Activated T-cell treated with anti-CD3 and anti-CD28 coated beads for 4 hours (primary cell): ENCODE results near the gene TREML2.

Experiments used
- DNase-seq: peaks from one replicate; pipeline ENCODE4 v3.0.0-alpha.2; 2020

TREML2 gene

DNA sequence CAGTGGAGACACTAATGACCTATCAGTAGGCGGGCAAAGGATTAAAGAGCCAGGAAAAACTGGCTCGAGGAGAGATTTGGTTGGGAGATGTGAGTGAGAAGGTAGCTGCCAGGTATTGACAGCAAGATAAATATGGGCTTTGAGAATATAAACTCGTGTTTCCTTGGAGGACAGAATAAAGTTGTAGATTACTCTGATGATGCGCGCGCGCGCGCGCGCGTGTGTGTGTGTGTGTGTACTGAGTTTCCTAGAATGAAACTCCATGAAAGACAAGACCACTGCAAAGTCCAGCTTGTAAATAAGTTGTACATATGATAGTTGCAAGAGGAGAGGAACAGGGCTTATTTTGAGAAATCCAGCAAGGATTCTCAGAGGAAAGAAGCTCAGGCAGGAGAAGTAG is 24.8 kb downstream of the TREML2 start:
- no peak for DNase-seq

- no peak for DNase-seq
Observed at GRCh38 chr6:41175084-41175483, 25.9 kb downstream of the TREML2 start.

DNA sequence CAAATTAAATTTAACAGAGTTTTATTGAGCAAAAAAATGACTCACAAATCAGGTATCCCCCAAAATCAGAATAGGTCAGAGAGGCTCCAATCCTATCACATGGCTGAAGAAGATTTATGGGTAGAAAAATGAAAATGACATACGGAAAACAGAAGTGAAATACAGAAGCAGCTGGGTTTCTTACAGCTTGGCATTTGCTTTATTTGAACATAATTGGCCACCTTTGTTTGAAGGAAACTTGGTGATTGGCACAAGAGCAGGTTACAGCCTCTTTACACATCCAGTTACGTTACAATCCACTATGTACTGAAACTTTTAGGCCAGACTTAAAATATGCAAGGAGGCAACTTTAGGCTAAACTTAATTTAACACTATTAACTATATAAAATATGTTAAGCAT is 26.3 kb downstream of the TREML2 start:
- DNase-seq: no peak

DNA sequence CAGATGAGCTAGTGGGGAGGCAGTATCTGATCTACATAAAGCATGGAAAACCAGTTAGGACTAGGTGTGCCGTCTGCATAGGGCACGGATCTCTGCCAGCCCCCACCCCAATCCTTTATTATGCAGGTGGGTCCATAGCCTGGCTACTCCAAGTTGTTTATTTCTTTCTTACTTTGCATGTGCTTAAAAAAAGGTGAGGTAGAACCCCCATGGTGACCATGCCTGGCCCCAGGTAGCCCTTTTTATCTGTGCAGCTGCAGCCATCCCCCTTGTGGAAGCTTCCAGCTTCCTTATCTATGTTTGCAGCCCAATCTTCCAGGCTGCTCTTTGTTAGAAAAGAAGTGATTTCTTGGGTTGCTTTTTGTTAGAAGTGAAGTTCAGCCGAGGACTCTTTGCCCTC is 29.0 kb downstream of the TREML2 start:
- no peak for DNase-seq

DNA sequence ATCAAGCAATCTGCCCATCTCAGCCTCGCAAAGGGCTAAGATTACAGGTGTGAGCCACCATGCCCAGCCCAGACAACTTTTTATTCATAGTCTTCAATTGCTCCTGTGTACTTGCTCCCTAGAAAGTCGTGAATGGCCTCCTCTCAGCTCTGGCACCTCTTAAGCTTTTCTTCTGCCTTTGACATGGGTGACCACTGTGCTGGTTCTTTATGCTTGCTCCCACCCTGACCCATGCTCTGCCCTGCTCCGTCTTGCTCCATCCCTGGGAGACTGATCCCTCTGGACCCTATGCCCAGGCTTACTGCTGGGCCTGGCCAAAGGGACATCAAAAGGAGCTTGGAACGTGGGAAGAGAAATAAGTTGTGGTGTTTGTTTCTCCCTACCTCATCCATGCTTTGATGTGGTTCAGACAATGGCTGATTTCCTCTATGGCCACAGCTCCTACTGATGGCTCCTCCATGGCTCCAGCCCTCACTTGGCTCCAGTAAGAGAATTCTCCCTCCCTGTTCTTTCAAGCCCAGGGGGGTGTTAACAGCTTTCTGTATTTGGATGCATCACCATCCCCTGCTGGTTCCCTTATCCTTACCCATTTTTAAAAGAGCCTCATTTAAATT is 30.3 kb downstream of the TREML2 start:
- no peak for DNase-seq

DNA sequence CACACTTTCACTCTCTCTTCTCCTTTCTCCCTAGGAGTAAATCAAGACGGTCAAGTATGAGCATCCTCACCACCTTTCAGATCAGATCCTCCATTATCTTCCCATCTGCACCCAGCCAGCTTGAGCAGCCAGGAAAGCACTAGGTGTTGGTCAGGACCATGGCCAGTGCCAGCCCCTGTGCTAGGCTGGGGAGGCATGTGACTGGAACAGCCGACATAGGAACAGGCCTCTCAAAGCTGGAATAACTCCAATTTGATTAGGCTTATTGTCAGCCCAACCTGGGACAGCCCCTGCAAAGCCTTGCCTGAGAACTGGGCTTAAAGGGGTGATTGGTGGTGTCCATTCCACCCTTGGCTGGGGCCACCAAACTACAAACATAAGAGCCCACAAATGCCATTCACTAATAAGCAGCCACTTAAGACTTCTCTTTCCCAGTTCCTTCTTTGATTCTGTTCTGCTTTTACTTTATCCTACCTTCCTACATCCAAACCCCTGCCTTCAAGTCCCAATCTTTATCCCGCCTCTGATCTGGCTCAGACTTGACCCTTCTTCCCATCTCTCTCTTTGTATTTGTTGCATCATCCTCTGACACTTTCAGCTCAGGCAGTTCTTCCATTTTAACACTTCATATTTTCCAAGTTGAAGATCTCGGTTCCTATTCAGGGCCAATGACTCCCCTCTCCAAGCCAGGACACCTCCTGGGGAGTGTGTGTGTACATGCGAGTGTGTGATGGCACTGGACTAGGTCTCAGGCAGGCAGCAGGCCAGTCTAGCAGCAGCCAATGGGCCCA is 33.6 kb downstream of the TREML2 start:
- no peak for DNase-seq

DNA sequence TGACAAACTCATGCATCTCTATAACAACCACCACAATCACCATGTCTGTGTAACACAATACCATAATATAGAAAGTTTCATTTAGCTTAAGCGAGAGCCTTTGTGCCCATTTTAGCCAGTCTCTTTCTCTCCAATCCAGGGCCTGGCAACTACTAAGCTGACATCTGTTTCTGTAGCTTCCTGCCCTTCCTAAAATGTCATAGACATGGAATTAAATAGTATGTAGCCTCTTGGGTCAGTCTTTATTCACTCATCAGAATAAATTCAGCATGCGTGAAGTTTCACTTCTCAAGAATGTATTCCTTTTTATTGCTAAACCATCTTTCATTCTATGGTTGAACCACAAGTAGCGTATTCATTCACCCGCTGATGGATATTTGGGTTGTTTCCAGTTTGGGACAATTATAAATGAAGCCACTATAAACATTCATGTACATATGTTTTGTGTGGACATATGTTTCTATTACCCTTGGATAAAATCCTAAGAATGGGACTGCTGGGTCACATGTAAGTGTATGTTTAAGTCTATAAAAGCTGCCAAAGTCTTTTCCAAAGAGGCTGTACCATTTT is 36.3 kb downstream of the TREML2 start:
- DNase-seq: no peak

GRCh38 chr6:41163419-41163717 is 37.6 kb downstream of the TREML2 start:
- DNase-seq: no peak

DNA sequence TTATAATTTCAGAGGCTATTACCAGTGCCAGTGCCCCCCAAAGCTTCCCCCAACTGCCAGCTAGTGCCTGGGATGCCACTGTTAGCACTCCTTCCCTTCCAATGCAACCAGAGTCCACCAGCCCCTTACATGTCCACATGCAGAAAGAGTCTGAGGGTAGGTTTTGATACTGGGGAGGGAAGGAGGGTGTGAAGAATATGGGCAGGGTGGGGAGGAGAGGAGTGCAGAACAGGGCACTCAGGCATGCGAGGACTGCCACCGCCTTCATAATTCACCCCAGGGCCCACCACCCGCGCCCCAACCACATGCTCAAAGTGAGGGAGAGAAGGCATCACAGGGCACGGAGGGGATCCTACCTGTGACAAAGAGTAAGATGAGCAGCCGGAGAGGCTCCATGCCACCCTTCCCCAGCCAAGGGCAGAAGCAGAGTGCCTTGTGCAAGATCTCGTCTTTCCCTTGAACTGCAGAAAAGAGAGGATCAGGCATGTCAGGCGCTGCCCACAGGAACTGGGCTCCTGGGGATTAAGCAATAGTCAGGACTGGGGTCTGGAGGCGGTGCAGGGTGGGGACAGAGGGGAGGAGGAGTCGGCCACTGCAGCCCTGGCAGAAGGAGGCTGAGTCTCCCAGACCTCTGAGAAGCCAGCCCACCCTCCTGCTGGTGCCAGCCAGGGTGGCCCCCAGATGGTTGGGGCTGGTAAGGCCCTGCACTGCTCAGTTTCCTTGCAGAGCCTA is 38.1 kb downstream of the TREML2 start, which contains the start of gene TREM2:
Gene TREM2 (minus strand): TSS at position 430 of the 732 bp plus-strand sequence. CDS start 34 bp downstream, at position 396.
- DNase-seq: no peak

- DNase-seq: no peak
Observed at GRCh38 chr6:41161851-41162552, 38.9 kb downstream of the TREML2 start.

DNA sequence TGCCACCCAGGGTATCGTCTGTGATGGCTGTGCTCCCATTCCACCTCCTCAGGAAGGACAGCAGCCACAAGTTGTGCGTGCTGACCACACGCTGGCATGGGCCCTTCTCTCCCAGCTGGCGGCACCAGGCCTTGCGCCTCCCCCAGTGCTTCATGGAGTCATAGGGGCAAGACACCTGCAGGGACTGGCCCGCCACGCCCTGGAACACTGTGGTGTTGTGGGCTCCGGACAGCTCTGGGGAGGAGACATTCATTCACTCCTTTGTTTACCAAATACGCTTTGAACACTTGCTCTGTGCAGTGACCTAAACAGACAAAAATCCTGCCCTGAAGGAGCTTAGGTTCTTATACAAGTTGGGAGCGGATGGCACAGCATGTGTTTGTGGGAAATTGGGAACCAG is 39.6 kb downstream of the TREML2 start:
- DNase-seq: no peak

DNA sequence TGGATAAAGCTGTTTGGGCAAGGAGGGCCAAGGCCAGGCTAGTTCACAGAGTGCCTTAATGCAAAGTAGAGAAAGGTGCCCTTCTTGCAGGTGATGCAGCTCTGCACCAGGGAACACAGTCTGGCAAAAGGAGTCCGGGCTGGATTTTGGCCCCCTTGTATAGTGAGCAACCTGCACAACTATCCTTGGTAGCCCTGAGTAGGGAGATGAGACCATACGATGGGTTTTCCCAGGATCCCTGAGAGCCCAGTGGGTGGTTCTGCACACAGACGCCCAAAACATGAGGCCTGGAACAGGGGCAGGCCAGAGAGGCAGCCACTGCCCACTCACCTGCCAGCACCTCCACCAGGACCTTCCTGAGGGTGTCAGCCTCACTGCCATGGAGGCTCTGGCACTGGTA is 40.0 kb downstream of the TREML2 start:
- no peak for DNase-seq

DNA sequence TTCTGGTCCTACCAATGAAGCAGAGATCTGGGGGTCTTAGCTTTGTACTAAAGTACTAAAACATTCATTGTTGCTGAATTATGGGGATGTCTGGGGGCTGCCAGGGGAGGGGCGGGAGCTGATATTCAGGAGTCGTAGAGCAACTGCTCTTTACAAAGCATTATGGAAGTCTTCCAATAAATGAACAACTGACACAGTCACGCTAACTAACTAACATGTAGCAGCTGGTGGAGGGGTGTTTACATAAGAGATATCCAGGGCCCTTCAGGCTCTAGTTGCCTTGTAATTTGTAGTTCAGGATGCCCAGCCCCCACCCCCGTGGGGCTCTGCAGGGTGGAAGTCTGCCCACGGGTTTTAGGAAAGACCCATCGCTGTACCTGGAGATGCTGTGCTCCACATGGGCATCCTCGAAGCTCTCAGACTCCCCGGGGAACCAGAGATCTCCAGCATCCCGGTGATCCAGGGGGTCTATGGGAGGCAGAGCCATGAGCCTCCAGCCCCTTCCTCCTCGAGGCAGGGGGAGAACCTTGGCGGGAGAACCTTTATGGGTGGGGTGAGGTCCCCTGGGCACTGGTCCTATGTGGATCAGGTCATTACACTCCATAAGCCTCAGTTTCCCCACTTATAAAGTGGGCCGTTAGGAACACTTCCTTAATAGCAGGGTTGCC is 41.4 kb downstream of the TREML2 start:
- DNase-seq: no peak

DNA sequence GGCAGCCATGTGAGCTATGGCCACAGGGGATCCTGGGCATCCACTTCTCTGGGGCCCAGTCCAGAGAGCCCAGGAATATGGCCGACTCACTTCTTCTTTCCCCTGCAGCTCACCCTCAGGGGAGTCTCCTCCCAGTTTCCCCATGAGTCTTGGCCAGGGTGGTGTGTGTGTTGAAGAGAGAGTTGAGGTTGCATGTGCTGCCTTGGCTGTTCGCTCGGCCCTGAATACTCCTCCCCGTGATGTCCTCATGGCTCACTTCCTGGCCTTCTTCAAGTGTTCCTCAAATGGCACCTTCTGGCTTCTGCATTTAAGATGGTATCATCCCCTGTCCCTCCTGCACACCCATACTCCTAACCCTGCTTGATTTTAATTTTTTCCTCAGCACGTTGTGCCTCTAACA is 43.6 kb downstream of the TREML2 start:
- no peak for DNase-seq

- no peak for DNase-seq
Observed at GRCh38 chr6:41156771-41157170, 44.2 kb downstream of the TREML2 start.

GRCh38 chr6:41156001-41156400 is 44.9 kb downstream of the TREML2 start:
- DNase-seq: no peak

DNA sequence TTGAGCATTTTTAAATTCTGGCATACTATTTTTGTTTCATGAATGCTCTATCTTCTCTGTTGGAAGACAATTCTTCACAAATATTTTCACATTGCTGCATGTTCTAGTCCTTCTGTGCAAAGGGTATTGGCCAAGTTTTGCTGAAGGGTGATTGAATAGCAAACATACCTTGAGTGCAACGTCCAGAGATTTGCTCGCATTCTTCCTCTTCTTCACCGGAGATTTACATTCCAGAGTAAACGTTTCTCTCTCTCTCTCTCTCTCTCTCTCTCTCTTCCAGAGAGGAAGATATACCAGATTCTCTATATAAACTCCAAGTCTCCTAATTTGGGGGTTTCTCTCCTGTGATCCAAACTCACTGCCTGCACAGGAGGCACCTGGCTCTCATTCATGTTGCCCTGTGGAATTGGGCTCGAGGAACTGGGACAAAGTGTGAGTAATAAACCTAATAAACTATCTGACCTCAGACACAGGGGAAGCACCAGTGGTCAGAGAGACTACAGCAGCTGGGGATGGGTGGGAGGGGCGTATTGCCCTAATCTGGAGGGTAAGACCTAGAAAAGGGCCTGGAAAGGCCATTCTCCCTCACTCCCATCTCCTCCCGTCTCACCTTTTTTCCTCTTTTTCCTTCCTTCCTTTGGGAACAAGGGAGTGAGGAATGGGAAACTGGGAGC is 45.7 kb downstream of the TREML2 start:
- no peak for DNase-seq

GRCh38 chr6:41153992-41154625 is 46.8 kb downstream of the TREML2 start, which contains the start of gene TREML1:
Gene TREML1, minus strand, starts transcription at chr6:41154347. Its CDS starts 59 bp downstream, at chr6:41154288.
- no peak for DNase-seq

GRCh38 chr6:41153451-41153850 is 47.5 kb downstream of the TREML2 start:
- DNase-seq: no peak

- no peak for DNase-seq
Observed at GRCh38 chr6:41150671-41151070, 50.3 kb downstream of the TREML2 start.

DNA sequence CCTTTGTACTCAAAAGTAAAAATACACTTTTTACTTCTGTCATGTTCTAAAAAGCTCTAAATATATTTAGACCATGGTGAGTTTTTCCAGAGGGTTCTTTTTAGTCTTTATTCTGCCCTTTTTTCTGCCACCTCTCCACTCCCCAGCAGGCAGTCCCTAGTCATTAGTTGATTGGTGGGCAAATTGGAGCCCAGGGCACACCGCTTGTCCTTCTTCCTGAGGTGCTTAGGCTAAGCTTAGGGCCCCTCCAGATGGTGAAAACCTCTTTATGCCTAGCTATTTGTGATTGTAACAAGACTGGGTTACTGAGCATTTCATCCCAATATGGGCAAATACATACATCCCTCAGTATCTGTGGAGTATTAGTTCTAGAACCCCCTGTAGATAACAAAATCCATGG is 53.0 kb downstream of the TREML2 start:
- no peak for DNase-seq
